HUES6 (cell line): ENCODE results near the gene CYP3A5.
"Not testable (repeated sequence)": the region's sequence is repeated elsewhere in the genome, so short reads cannot be mapped to it uniquely, and the experiment has no call there.

Experiments used
- H3K27ac ChIP-seq: 2 replicates; pipeline ENCODE4 v1.7.0; 2013; ENCODE audit warnings: low read depth, mild to moderate bottlenecking, low read length, inconsistent platforms
- H3K27me3 ChIP-seq: 2 replicates; pipeline ENCODE4 v1.6.1; 2013; ENCODE audit warnings: low read length; ENCODE audit not compliant: control insufficient read depth, insufficient read depth
- H3K36me3 ChIP-seq: 2 replicates; pipeline ENCODE4 v1.6.1; 2013; ENCODE audit warnings: low read length; ENCODE audit not compliant: control insufficient read depth, insufficient read depth
- H3K4me1 ChIP-seq: 2 replicates; pipeline ENCODE4 v1.6.1; 2013; ENCODE audit warnings: low read length; ENCODE audit not compliant: control insufficient read depth, insufficient read depth
- H3K4me3 ChIP-seq: 2 replicates; pipeline ENCODE4 v1.5.1; 2013; ENCODE audit warnings: low read depth, low read length
- H3K9ac ChIP-seq: one replicate; pipeline ENCODE4 v1.6.1; 2013; ENCODE audit warnings: mild to moderate bottlenecking, low read length
- H3K9me3 ChIP-seq: 2 replicates; pipeline ENCODE4 v1.6.1; 2013; ENCODE audit warnings: low read depth, low read length; ENCODE audit not compliant: control insufficient read depth, insufficient read depth

The CYP3A5 gene

GRCh38 chr7:99698867-99699730, 19.3 kb upstream of the CYP3A5 start:
- H3K9me3 ChIP-seq, H3K4me3 ChIP-seq, H3K27me3 ChIP-seq, H3K27ac ChIP-seq, H3K9ac ChIP-seq, H3K36me3 ChIP-seq: not testable (repeated sequence)
- peaks cover 12% of the 10 kb centered on the region; the same call in 1 of the 2 replicates for H3K4me1 ChIP-seq

DNA sequence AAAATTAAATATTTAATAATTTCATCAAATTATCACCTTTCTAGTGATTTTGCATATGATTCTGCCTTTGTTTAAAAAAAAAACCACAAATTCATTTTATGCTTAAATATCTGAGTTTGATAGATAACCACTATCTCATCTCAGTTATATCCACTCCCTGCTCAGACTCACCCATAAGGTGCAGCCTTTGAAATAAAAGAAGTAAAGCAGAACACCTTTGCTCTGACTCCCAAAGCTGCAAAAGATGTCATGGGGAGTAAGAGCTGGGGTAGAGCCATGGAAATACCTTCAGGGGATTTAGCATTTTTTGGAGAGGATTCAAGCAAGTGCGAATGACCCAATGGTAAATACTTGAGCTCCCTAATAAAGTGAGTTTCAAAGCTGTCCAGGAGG, 15.1 kb upstream of the CYP3A5 start:
- Histone ChIP-seq H3K27ac (no peak overlapping the region), H3K27me3 (no peaks in the 10 kb centered on the region), H3K9me3 (0 out of 2 replicates have a peak, but pooled peaks cover 3% of the 10 kb centered on the region), H3K4me1 (peaks cover 24% of the 10 kb centered on the region), H3K9ac (no peak overlapping the region), H3K36me3 (no peaks in the 10 kb centered on the region), H3K4me3 (no peak overlapping the region)

- no peaks in the 10 kb centered on the region for H3K27me3 ChIP-seq
- H3K9ac ChIP-seq, result no peak overlapping the region
- no peak overlapping the region for H3K27ac ChIP-seq
- H3K4me1 ChIP-seq, result peaks cover 24% of the 10 kb centered on the region
- H3K36me3 ChIP-seq, result no peaks in the 10 kb centered on the region
- 0 out of 2 replicates have a peak, but pooled peaks cover 3% of the 10 kb centered on the region for H3K9me3 ChIP-seq
- no peak overlapping the region for H3K4me3 ChIP-seq
Observed at GRCh38 chr7:99694201-99694911, 14.6 kb upstream of the CYP3A5 start.

GRCh38 chr7:99693427-99694200, 13.8 kb upstream of the CYP3A5 start:
- Histone ChIP-seq H3K9ac (no peak overlapping the region), H3K36me3 (no peaks in the 10 kb centered on the region), H3K4me3 (peak overlapping the region; percentile 36; the same call in 1 of the 2 replicates), H3K27me3 (no peaks in the 10 kb centered on the region), H3K9me3 (0 out of 2 replicates have a peak, but pooled peaks cover 3% of the 10 kb centered on the region), H3K4me1 (peaks cover 18% of the 10 kb centered on the region), H3K27ac (peak overlapping the region; percentile 32; the same call in 1 of the 2 replicates)

DNA sequence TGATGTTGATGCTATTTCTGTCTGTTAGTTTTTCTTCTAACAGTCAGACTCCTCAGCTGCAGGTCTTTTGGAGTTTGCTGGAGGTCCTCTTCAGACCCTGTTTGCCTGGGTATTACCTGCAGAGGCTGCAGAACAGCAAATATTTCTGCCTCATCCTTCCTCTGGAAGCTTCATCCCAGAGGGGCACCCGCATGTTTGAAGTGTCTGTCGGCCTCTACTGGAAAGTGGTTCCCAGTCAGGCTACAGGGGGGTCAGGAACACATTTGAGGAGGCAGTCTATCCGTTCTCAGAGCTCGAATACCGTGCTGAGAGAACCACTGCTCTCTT, 13.3 kb upstream of the CYP3A5 start:
- H3K27me3 ChIP-seq, result no peaks in the 10 kb centered on the region
- H3K9me3 ChIP-seq, result 0 out of 2 replicates have a peak, but pooled peaks cover 3% of the 10 kb centered on the region
- H3K27ac ChIP-seq, result no peak overlapping the region
- H3K36me3 ChIP-seq, result no peaks in the 10 kb centered on the region
- no peak overlapping the region for H3K9ac ChIP-seq
- H3K4me3 ChIP-seq, result no peak overlapping the region
- H3K4me1 ChIP-seq, result peaks cover 18% of the 10 kb centered on the region

GRCh38 chr7:99692563-99692962, 12.8 kb upstream of the CYP3A5 start:
- not testable (repeated sequence) for H3K9me3 ChIP-seq, H3K4me3 ChIP-seq, H3K27ac ChIP-seq, H3K36me3 ChIP-seq, H3K9ac ChIP-seq, H3K27me3 ChIP-seq
- H3K4me1 ChIP-seq, result peaks cover 18% of the 10 kb centered on the region

DNA sequence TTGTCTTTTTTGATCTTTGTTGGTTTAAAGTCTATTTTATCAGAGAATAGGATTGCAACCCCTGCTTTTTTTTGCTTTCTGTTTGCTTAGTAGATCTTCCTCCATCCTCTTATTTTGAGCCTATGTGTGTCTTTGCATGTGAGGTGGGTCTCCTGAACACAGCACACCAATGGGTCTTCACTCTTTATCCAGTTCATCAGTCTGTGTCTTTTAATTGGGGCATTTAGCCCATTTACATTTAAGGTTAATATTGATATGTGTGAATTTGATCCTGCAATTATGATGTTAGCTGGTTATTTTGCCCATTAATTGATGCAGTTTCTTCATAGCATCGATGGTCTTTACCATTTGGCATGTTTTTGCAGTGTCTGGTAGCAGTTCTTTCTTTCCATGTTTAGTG, 11.9 kb upstream of the CYP3A5 start:
- peaks cover 18% of the 10 kb centered on the region for H3K4me1 ChIP-seq
- H3K4me3 ChIP-seq, H3K36me3 ChIP-seq, H3K9ac ChIP-seq, H3K27ac ChIP-seq, H3K9me3 ChIP-seq, H3K27me3 ChIP-seq: not testable (repeated sequence)

- not testable (repeated sequence) for H3K27me3 ChIP-seq, H3K9ac ChIP-seq, H3K36me3 ChIP-seq, H3K9me3 ChIP-seq, H3K4me3 ChIP-seq, H3K27ac ChIP-seq
- peaks cover 18% of the 10 kb centered on the region for H3K4me1 ChIP-seq
Observed at GRCh38 chr7:99690918-99691317, 11.1 kb upstream of the CYP3A5 start.

DNA sequence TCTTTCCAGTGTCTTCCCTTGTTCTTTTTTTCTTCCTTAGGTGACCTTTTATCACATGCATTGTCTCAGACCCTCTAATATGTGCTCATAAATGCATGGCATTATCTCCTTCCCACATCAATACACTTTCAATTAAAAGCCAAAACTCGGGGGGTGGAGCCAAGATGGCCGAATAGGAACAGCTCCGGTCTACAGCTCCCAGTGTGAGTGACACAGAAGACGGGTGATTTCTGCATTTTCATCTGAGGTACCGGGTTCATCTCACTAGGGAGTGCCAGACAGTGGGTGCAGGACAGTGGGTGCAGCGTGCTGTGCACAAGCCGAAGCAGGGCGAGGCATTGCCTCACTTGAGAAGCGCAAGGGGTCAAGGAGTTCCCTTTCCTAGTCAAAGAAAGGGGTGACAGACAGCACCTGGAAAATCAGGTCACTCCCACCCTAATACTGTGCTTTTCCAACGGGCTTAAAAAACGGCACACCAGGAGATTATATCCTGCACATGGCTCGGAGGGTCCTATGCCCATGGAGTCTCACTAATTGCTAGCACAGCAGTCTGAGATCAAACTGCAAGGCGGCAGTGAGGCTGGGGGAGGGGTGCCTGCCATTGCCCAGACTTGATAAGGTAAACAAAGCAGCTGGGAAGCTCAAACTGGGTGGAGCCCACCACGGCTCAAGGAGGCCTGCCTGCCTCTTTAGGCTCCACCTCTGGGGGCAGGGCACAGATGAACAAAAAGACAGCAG, 6.2 kb upstream of the CYP3A5 start:
- H3K36me3 ChIP-seq, H3K27ac ChIP-seq, H3K9ac ChIP-seq, H3K4me3 ChIP-seq, H3K27me3 ChIP-seq, H3K4me1 ChIP-seq: not testable (repeated sequence)
- peaks cover 19% of the 10 kb centered on the region for H3K9me3 ChIP-seq

DNA sequence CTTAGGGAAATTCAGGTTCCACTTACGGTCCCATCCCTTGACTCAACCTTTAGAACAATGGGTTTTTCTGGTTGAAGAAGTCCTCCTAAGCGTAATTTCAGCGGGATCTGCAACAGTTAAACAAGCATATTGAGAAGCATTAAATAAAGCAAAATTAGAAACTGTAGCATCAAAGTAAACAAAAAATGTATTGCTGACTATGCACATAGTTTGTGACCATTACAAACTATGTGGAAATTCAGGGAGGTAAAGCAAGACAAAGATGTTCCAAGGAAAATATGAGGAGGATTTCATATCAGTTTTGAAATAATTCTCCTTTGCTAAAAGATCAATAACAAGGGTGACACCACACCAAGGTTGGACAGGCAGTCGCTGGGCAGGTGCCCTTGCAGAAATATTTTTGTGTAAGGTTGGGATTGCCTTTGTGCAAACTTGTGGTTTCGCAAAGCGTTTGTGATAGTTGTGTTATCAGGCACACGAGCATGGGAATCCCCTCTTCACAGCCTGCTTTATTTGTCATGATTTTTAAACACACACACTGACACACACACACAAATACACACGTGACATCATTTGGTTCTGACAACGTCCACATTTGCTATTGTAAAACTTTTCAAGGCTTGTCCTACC, 5.4 kb upstream of the CYP3A5 start:
- Histone ChIP-seq H3K27me3 (no peaks in the 10 kb centered on the region), H3K27ac (no peak overlapping the region), H3K4me1 (no peaks in the 10 kb centered on the region), H3K4me3 (no peak overlapping the region), H3K36me3 (no peaks in the 10 kb centered on the region), H3K9me3 (peaks cover 22% of the 10 kb centered on the region), H3K9ac (no peak overlapping the region)
